ENCODE measurements around the gene TMEM14A. TPM values are rescaled to one million over a fixed set of nuclear protein-coding genes. Genes with fewer than 3 reads are reported as not detected.
"Not testable (repeated sequence)": the region's sequence is repeated elsewhere in the genome, so short reads cannot be mapped to it uniquely, and the experiment has no call there.

The TMEM14A gene
- total RNA-seq, 2 donors from 2014 or later = 16.5 to 27.1 TPM

- Histone ChIP-seq H3K27ac (no peak overlapping the region), H3K9me3 (no peaks in the 10 kb centered on the region), H3K36me3 (no peaks in the 10 kb centered on the region), H3K4me3 (no peak overlapping the region), H3K4me1 (ENCODE audit: control insufficient read depth in 1 of 2, low read depth in 2 of 2) (peaks cover 0 to 22% of the 10 kb centered on the region in 2 donors), H3K27me3 (replicated peaks; ENCODE audit: insufficient read depth) (no peaks in the 10 kb centered on the region)
- ATAC-seq (ENCODE audit: insufficient number of reproducible peaks, low FRiP score, low read depth) (no peak), DNase-seq (ENCODE audit: low spot score) (no peak)
- TF ChIP-seq, protein P1, sequence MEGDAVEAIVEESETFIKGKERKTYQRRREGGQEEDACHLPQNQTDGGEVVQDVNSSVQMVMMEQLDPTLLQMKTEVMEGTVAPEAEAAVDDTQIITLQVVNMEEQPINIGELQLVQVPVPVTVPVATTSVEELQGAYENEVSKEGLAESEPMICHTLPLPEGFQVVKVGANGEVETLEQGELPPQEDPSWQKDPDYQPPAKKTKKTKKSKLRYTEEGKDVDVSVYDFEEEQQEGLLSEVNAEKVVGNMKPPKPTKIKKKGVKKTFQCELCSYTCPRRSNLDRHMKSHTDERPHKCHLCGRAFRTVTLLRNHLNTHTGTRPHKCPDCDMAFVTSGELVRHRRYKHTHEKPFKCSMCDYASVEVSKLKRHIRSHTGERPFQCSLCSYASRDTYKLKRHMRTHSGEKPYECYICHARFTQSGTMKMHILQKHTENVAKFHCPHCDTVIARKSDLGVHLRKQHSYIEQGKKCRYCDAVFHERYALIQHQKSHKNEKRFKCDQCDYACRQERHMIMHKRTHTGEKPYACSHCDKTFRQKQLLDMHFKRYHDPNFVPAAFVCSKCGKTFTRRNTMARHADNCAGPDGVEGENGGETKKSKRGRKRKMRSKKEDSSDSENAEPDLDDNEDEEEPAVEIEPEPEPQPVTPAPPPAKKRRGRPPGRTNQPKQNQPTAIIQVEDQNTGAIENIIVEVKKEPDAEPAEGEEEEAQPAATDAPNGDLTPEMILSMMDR (IDR thresholded peaks at IDR 0.05) = no peak
These were observed 4.5 kb downstream of the TMEM14A start for GRCh38 chr6:52675372-52675771.

- not testable (repeated sequence) for H3K36me3 ChIP-seq; DNase-seq (ENCODE audit: low spot score); H3K27ac ChIP-seq; H3K9me3 ChIP-seq; H3K4me3 ChIP-seq; ATAC-seq (ENCODE audit: insufficient number of reproducible peaks, low FRiP score, low read depth); H3K27me3 ChIP-seq (replicated peaks; ENCODE audit: insufficient read depth)
- peaks cover 0 to 12% of the 10 kb centered on the region in 2 donors for H3K4me1 ChIP-seq (ENCODE audit: control insufficient read depth in 1 of 2, low read depth in 2 of 2)
These were observed 5.7 kb downstream of the TMEM14A start for GRCh38 chr6:52676631-52677030.

DNA sequence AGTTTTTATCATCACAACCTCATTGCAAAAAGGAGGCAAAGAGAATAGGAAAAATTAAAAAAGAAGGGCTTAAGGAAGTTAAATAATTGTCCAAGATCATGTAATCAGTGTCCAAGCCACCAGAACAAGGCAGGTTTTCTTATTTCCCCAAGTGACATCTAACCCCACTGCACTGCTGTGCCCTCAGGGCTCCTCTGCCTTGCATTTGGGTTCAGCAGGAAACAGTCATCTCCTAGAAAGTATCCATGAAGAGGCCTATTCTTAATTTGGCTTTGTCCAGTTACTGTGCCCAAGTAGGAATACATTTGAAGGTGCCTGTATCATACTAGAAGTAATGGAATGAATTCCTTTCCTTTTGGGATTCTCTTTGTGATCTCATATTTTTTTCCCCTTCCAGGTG is 10.5 kb downstream of the TMEM14A start:
- no peak overlapping the region for H3K27ac ChIP-seq
- no peaks in the 10 kb centered on the region for H3K27me3 ChIP-seq (replicated peaks; ENCODE audit: insufficient read depth)
- H3K36me3 ChIP-seq = peaks cover 13% of the 10 kb centered on the region
- H3K4me1 ChIP-seq (ENCODE audit: control insufficient read depth in 1 of 2, low read depth in 2 of 2) = no peaks in the 10 kb centered on the region
- no peaks in the 10 kb centered on the region for H3K9me3 ChIP-seq
- TF ChIP-seq, protein P1 (IDR thresholded peaks at IDR 0.05) = no peak
- H3K4me3 ChIP-seq = no peak overlapping the region
- ATAC-seq (ENCODE audit: insufficient number of reproducible peaks, low FRiP score, low read depth) (no peak), DNase-seq (ENCODE audit: low spot score) (no peak)

DNA sequence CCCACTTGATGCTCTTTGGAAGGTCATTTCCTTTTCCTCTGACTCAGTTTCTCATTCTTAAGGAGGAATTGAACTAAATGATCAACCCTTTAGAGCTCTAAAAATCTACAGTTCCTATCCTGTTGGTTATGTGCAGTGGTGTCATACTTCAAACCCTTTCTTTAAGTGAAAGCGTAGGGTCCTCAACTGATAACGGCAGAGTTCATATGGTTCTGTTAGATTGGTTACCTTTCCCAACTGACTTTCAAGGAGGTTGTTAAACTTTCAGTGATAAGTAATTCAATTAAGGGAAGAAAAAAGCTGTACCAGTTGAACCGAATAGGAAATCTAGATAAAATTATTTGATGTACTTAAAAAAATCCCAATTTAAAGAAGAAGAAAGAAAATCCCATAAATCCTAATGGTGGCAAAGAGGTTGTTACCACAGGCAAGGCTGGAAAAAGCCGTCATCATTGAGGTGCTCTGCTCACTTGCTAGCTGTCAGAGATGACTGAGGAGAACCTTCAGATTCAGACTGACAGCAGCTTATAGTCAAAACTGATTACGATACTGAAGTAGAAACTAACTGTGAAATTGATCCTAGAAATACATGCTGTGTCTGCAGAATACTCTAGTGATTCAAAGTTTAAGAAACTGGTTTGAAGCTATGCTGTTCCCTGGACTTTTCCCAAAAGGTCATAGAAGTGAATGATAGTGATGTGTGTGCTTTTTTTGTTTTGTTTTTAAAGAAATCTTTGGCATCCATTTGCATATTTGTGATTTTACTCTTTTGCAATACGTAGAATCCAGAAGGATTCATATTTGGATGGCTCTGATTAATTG is 16.2 kb downstream of the TMEM14A start:
- no peak for DNase-seq (ENCODE audit: low spot score)
- no peak overlapping the region for H3K27ac ChIP-seq
- H3K4me1 ChIP-seq (ENCODE audit: control insufficient read depth in 1 of 2, low read depth in 2 of 2) = no peaks in the 10 kb centered on the region
- no peak overlapping the region for H3K4me3 ChIP-seq
- ATAC-seq (ENCODE audit: insufficient number of reproducible peaks, low FRiP score, low read depth) = no peak
- H3K9me3 ChIP-seq = no peaks in the 10 kb centered on the region
- H3K27me3 ChIP-seq (replicated peaks; ENCODE audit: insufficient read depth) = no peaks in the 10 kb centered on the region
- peaks cover 13% of the 10 kb centered on the region for H3K36me3 ChIP-seq
- TF ChIP-seq, protein P1 (IDR thresholded peaks at IDR 0.05) = no peak

DNA sequence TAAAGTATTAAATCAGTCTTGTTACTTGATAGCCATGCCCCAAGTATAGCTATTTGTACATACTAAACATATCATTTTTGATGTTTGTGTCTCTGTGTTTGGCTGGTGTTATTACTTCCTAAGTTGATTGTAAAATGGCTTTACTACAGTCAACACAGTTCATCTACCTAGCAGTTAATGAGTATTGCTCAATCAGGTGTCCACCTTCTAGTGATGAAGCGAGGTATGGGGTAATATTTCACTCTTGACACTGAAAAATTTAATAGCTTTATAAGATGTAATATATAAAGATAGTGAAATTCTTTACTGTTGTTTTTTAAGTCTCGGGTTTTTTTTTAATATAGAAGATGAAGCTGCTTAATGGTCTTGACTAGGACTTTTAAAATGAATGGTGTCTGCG is 18.9 kb downstream of the TMEM14A start:
- ATAC-seq (ENCODE audit: insufficient number of reproducible peaks, low FRiP score, low read depth) = no peak

More for the DNA sequence above, 18.9 kb downstream of the TMEM14A start:
- Histone ChIP-seq H3K4me3 (no peak overlapping the region), H3K27ac (no peak overlapping the region), H3K4me1 (ENCODE audit: control insufficient read depth in 1 of 2, low read depth in 2 of 2) (no peaks in the 10 kb centered on the region), H3K27me3 (replicated peaks; ENCODE audit: insufficient read depth) (no peaks in the 10 kb centered on the region), H3K9me3 (no peaks in the 10 kb centered on the region), H3K36me3 (peaks cover 4% of the 10 kb centered on the region)
- TF ChIP-seq, protein P1 (IDR thresholded peaks at IDR 0.05) = no peak
- no peak for DNase-seq (ENCODE audit: low spot score)

All from thoracic aorta (tissue), 2 donors.